Measurements from ENCODE around the gene CTSD.

The CTSD gene

GRCh38 chr11:1782831-1783724, 19.4 kb upstream of the CTSD start:
- no peak for DNase-seq (ENCODE audit: low spot score)

- no peak for DNase-seq (ENCODE audit: low spot score)
These were observed 18.4 kb upstream of the CTSD start for GRCh38 chr11:1782031-1782590.

GRCh38 chr11:1781593-1781975, 17.9 kb upstream of the CTSD start:
- no peak for DNase-seq (ENCODE audit: low spot score)

- no peak for DNase-seq (ENCODE audit: low spot score)
These were observed 17.2 kb upstream of the CTSD start for GRCh38 chr11:1780700-1781592.

DNA sequence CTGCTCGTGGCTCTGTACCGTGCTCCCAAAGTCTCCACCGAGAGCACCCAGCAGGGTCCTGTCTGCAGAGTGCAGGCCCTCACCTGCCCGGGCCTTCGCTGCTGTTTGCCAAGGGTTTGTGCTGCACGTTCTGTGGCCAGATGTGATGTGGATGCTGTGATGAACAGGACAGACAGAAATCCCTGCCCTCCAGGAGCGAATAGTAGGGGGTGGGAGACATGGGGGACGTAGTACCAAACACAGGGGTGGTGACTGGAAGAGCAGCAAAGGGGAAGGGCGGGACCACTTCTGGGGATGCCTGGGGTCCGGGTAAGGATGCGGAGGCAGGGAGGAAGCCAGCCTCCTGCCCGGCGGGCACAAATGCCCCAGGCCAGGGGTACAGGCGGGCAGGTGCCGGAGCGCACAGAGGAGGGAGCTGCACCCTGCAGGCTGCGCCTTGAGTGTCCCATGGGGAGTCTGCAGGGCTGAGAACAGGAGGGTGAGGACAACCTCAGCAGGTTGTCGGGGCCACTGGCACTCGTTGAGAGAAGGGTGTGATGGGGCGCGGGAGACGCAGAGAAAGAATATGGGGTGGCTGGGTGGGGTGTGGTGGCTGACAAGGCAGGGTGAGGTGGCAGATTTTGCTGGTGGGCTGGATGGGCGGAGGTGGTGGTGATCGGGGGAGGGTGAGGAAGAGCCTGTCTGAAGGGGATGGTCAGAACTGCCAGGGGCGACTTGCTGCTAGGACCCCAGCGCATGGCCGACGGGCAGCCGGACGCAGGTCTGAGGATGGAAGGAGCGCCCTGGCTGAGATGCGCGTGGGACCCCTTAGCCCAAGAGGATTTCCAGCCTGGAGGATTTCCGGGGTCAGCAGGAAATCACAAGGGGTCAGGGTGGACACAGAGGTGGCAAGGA, 16.3 kb upstream of the CTSD start:
- no peak for DNase-seq (ENCODE audit: low spot score)

DNA sequence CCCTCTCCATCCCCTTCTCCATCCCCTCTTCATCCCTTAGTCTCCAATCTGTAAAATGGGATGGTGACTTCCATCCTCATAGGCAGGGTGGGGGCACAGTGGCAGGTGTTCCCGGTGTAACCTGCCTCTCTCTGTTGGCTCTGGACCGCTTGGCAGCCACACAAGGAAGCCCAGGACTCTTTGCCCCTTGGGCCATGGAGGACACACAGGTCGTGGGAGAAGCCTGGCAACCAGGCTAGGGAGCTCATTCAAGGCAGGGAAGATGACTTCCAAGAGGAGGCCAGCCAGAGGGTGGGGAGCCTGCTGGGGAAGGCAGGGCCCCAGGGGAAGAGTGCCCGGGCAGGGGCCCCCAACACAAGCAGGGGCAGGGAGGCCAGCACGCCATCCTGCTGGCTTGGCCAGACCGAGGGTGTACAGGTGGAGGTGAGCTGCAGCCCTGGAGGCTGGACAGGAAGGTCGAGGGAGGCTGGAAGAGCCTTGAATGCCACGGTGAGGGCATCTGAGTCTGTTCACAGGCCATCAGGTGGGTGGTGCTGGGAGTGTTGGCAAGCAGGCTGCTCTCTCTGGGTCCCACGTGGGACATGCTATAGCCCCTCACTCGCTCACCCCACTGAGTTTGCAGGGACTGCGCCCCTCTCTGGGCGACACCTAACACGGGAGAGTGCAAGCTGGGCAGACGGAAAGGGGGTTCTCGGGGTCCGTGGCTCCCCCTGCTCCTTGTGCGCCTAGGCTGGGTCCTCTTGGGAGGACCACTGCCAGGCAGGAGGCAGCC, 15.5 kb upstream of the CTSD start:
- DNase-seq (ENCODE audit: low spot score) = no peak

DNA sequence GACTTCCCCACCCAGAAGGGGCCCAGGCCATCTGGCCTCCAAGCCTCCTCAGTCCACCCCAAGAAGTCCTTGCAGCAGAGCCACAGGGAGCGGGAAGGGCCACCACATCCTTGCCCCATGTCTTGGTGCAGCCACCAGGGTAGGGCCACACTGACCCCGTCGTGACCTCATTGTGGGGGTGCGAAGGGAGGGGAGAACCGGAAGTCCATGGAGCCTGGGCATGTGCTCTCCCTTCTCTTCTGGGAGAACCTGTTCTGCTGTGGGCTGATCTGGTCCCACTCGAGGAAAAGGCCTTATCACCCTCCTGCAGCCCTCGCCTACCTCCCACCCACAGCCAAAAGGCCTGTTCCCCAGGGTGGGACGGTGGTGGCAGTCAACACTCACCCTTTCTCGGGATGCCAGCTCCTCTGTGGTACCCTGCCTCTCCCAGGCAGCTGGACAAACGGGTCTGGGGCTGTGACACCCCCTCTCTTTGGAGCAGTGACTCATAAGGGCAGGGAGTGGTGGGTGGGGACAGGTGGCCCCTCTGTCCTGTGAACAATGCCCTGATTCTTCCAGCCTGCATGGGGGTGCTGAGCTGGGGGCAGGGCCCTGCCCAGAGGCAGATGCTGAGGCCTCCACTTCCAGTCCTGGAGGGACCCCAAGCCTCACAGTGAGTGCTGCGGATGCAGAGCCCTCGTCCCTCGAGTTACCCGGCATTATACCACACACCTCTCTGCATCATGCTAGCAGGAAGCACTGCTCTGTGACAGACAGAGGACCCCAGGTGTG, 14.6 kb upstream of the CTSD start:
- DNase-seq (ENCODE audit: low spot score) = no peak

DNA sequence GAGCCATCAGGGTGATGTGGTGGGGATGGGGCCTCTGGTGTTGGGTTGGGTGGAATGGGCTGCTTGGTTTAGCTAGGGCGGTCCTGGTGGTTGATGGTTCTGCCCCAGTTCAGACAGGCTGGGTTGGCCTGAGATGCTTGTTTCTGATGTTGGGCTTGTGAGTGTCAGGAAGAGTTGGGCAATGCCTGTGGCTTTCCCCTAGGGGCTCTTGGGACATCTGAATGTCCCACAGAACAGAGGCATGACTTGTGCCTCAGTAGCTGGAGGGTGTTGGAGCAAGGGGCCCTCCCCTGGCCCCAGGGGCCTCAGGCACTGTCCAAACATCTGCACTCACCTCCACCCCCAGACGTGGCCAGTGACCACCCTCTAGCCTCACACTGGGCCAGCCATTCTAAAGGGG, 14.0 kb upstream of the CTSD start:
- no peak for DNase-seq (ENCODE audit: low spot score)

GRCh38 chr11:1776944-1777715, 13.4 kb upstream of the CTSD start:
- no peak for DNase-seq (ENCODE audit: low spot score)

DNA sequence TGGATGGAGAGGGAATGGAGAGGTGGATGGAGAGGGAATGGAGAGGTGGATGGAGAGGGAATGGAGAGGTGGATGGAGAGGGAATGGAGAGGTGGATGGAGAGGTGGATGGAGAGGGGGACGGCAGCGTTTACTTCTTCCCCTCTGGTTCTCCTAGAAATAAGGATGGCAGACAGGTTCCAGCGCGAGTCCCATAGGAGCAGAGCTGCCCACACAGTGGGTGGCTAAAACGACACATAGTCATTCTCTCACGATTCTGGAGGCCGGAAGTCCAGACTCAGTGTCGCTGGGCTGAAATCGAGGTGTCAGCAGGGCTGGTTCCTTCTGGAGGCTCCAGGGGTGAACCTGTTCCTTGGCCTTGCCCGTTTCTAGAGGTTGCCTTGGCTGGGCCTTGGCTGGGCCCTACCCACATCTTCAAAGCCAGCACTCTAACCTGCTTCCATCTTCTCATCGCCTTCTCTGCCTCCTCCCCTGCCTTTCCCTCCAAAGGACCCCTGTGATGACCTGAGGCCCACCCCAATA, 12.7 kb upstream of the CTSD start:
- DNase-seq (ENCODE audit: low spot score) = no peak

- DNase-seq (ENCODE audit: low spot score) = no peak
These were observed 11.2 kb upstream of the CTSD start for GRCh38 chr11:1774886-1775285.

GRCh38 chr11:1773994-1774550, 10.3 kb upstream of the CTSD start:
- no peak for DNase-seq (ENCODE audit: low spot score)

DNA sequence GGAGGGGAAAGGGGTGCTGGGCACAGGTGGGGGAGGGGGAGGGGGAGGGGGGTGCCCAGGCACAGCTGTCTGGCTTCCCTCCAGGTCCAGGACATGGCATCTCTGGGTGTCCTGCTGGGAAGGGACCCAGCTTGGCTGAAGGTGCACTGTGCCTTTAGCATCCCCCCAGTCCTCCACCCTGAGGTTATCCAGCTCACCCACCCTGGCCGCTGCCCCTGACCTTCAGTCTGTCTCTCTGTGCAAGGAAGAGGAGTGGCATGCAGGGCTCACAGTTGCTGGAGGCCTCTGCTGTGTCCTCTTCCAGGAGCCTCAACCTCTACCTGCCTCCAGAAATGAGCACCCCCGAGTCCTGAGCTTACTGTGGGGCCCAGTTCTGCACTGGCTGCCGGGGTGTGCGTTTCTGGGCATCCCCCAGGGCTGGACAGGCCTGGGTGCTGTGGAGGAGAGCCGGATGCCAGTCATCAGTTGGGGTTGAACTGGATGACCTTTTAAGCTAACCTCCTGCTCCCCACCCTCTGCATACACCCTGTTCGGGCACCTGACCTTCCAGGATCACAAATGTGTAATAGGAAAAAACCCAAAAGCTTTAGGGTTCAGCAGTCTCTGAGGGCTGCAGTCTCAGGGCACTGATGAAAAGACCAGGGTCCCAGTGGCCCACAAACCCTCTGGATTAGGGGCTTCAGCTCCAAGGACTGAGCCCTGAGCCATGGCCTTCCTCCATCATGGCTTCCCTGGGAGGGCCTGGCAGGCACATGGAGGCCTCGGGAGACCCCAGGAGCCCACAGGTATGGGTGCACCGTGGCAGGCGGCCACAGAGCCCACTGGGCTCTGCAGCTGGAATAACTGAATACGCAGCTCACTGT, 9.6 kb upstream of the CTSD start:
- no peak for DNase-seq (ENCODE audit: low spot score)

- peak; percentile 97 for DNase-seq (ENCODE audit: low spot score)
These were observed 8.8 kb upstream of the CTSD start for GRCh38 chr11:1772270-1773130.

DNA sequence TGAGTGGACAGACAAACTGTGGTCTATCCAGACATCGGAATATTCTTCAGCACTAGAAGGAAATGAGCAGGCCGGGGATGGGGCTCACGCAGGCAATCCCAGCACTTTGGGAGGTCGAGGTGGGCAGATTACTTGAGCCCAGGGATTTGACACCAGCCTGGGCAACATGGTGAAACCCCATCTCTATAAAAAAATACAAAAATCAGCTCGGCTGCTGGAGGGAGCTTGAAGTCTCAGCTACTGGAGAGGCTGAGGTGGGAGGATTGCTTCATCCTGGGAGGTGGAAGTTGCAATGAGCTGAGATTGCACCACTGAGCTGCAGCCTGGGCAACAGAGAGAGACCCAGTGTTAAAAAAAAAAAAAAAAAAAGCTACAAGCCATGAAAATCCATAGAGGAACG, 8.0 kb upstream of the CTSD start:
- no peak for DNase-seq (ENCODE audit: low spot score)

- DNase-seq (ENCODE audit: low spot score) = no peak
These were observed 7.5 kb upstream of the CTSD start for GRCh38 chr11:1771273-1771672.

GRCh38 chr11:1770528-1770927, 6.8 kb upstream of the CTSD start:
- DNase-seq (ENCODE audit: low spot score) = no peak

Measured in hepatic stellate cell (primary cell).